ENCODE results near the gene ZSWIM6. TPM values are rescaled to one million over a fixed set of nuclear protein-coding genes. Genes with fewer than 3 reads are reported as not detected.

The ZSWIM6 gene
- total RNA-seq, 1 donor from 2014 or later, result 5.3 TPM

DNA sequence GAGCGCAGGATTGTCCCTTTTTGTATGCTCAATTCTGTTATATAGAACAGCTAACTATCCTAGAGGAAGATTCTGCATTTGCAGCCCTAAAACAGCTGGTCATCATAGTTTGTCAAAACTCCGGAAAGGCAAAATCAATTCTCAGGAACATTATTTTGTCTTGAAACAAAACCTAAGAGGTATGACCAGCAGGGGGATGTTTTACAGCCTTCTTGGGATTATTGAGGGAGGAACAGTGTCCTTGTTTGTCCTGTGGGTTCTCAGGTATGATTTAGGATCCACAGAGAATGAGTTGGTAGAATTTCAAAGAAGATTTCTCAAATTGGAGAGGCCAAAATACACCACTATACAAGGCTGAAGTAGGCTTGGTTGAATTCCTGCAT is 136.4 kb downstream of the ZSWIM6 start:
- intact Hi-C loops (cut with micrococcal nuclease), result no loop called here

DNA sequence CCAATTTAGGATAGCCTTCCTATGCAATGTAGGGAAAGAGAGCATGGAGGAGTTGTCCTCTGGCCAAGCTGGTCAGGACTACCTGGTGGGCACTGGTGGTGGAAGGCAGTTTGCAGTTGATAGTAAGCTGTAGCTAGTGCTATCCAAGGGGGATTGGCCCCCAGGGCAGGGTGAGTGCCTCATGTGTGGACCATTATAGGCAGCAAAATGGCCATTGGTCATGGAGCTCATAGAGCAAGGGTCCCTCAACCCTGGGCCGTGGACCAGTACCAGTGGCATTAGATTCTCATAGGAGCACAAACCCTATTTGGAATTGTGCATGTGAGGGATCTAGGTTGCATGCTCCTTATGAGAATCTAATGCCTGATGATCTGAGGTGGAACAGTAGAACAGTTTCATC is 139.3 kb downstream of the ZSWIM6 start:
- intact Hi-C loops (cut with micrococcal nuclease), result no loop called here

DNA sequence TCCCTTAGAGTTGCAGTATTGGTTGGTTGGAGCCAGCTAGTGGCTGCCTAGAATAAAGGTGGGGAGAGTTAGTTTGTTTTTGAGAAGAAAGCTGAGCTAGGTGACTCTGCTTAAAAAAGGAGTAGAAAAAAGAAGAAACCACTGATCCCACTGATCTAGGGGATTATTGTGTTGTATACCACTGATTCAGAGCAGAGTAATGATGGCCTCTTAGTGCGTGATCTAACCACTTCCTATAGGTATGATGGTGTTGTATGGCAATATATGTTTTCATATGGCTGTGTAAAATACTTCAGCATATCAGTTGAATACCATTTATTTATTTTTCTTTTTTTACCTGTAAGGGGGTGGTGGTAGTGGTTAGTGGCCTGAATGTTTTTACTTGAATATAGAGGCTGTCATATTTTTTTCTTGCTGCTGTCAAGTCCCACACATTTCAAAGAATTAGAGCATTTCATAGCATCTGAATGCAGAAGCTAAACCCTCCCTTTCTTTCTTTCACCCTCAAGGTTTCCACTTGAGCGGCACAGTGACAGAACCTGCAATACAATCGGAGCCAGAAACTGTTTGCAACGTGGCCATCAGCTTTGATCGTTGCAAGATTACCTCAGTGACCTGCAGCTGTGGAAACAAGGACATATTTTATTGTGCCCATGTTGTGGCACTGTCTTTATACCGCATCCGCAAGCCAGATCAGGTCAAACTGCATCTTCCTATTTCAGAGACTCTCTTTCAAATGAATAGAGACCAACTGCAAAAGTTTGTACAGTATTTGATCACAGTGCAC is 140.3 kb downstream of the ZSWIM6 start:
- intact Hi-C loops (cut with micrococcal nuclease), result no loop called here

DNA sequence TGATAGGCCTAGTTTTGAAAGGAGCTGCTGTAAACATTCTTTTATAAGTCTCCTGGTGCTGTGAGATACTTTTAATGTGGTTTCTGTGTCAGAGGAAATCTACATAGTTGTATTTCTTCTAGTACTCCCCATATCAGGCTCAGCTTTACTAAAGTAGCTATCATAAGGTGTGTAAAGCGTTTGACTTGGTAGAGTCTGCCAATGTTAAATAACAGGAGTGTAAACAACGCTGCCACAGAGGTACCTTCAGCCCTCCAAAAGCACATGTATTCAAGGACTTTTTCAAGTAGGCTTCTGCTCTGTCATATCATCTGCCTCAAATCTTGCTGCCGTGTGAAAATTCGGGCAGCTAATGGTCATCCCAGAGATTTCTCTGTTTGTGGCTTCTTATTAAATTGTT is 142.7 kb downstream of the ZSWIM6 start:
- intact Hi-C loops (cut with micrococcal nuclease), result no loop called here

DNA sequence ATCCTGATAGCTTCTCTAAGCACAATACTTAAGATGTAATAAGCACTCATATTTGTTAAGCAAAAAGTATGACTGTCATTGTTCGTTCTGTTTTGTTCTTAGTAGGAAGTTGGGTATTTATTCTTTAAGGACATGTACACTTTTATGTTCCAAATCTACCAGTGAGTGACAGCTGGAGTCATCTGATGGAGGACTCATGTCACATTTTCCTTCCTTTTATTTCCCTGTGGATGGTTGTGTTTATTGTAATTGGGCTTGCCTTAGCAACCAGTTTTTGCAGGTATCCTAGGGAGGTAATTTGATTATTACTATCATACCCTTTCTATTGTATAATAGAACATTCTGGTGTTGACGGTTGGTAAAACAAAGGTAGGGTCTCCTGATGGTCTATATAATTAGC is 145.7 kb downstream of the ZSWIM6 start:
- intact Hi-C loops (cut with micrococcal nuclease), result no loop called here

DNA sequence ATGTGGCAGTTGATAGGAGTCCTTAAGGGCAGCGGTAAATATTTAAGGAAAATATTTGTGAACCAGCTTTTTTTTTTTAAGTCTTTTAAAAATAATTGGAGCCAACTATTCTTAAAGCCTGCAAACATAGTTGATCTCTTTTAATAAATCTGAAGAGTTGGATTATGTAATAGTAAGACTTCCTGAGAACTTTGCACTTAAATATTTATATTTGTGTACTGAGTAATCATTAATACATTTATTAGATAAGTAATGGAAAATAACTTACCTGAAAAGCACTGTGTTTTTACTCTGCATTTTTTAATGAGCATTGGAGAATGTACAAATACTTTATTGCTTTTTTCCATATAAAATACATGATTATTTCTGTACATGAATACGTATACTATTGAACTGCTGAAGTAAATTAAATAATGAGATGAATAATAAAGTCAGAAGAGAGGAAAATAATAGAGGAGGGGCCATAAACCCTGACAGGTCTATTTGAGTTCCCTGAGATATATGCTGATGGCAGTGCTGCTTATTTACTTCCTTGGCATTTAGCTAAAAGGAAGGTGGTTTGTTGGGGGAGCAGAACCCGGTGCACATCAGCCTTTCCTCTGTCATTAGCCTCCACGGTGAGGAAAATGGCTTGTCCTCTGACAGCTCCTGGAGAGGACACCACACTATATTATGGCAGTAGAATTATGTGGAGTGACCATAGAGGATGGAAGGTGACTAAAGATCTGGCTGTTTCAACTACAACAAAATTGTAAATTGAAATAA is 148.0 kb downstream of the ZSWIM6 start:
- intact Hi-C loops (cut with micrococcal nuclease), result no loop called here

DNA sequence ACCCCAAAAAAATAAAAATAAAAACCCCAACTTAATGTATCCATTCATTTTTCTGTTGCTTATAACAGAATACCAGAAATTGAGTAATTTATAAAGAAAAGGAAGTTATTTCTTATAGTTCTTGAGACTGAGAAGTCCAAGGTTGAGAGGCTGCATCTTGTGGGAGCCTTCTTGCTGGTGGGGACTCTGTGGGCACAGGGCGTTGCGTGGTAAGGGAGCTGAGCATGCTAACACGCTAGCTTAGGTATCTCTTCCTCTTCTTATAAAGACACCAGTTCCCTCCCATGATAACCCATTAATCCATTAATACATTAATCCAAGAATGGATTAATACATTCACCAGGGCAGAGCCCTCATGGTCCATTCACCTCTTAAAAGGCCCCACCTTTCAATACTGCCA is 150.9 kb downstream of the ZSWIM6 start:
- intact Hi-C loops (cut with micrococcal nuclease), result no loop called here

DNA sequence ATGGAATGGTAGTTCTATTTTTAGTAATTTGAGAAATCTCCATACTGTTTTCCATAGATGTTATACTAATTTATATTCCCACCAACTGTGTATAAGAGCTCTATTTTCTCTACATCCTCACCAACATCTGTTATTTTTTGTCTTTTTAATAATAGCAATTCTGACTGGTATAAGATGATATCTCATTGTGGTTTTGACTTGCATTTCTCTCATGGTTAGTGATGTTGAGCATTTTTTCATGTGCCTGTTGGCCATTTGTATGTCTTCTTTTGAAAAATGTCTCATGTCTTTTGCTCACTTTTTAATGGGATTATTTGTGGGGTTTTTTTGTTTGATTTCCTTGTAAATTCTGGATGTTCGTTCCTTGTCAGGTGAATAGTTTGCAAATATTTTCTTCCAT is 154.4 kb downstream of the ZSWIM6 start:
- intact Hi-C loops (cut with micrococcal nuclease), result no loop called here

DNA sequence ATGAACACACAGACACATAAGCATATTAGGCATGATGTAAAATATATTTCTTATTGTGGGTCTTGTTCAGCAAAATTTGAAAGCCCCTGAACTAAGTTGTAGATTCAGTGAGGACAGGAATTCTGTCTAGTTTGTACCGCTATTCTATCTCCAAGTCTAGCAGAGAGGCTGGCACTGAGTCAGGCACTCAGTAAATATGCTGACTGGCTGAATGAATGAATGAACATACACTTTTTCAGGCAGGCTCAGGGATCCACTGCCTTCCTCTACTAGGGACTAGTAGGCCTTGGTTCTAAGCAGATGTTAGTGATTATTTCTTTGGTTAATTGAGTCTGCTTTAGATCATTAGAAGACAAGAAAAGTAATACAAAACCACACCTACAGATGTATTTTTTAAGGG is 157.5 kb downstream of the ZSWIM6 start:
- intact Hi-C loops (cut with micrococcal nuclease), result no loop called here

DNA sequence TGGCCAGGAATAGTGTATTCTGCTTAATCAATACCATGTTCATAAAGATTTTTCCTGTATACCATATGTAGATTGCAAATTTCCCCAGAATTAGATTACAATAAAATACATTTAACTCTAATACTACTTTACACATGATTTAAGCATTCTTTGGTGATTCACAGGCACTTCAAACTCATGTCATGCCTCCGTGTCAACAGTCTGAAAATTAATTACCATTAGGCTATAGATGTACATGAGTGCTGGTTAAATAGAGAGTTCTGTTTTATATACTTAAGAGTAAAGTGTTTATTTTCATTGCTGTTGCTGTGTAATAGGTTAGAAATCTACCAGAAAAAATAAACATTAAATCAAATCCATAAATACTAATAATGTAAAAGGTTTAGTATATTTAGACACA is 159.8 kb downstream of the ZSWIM6 start:
- intact Hi-C loops (cut with micrococcal nuclease), result no loop called here

DNA sequence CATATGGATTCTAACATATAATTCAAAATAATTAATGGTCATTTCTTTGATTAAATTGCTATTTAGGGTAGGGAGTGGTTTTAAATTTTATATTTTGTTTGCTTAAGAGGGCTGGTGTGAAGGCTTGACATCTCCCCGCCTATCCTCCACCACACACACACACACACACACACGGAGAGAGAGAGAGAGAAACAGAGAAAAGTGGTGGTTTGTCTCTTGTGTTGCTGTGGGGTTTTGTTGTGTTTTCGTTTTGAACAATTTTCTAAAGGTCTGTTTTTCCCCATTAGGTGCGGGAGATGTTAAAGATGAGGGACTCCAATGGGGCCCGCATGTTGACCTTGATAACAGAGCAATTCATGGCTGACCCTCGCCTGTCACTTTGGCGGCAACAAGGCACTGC is 161.9 kb downstream of the ZSWIM6 start:
- intact Hi-C loops (cut with micrococcal nuclease), result no loop called here

DNA sequence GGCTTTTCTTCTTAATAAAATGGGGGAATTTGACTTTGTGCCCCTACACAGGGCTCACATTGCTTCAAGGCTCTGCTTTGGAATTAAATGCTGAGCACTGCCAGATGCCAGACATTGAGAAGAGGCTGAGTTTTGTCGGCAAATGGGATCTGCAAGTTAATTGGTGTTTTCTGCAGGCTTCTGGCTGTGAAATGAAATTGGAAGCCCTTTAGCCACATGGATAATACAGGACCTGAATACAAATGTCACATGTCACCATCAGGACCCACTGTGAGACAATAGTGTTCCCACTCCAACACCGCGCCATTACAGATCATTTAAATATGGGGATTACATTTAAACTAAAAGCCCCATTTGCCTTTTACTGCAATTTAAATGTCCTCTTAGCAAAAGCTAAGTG is 164.4 kb downstream of the ZSWIM6 start:
- intact Hi-C loops (cut with micrococcal nuclease), result no loop called here

DNA sequence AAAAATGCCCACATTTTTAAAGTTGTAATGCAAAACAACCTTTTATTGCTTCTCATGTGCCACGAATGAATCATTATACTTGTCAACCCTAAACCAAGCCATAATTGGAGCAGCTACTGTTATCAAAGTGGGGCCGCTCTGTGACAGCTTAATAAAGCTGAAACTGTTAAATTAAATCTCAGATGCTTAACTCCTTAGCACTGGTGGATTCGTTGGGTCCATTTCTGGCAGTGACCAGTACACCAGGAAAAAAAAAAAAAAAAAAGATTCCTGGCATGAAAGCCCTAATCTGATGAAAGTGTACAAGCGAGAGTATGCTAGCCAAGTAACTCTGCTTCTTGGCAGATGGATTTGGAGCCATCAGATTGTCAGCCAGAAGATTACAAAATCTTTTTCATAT is 164.8 kb downstream of the ZSWIM6 start:
- intact Hi-C loops (cut with micrococcal nuclease), result no loop called here

DNA sequence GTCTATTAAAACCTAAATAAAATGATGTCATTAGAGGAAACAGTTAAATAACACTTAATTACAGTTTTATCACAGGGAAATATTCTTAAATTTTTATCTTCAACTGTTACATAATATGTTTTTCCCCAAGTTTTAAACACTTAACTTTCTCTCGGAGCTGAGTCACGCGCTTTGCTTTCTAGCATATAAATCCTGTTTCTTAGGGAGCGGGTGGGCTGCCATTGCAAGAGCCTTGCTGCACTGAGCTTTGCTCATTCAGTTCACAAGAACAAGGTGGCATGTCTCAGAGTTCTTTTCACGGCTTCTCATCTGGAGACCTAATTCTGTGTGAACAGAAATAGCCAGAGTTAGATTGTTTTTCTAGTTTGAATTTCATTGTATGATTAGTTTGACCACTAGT is 166.1 kb downstream of the ZSWIM6 start:
- intact Hi-C loops (cut with micrococcal nuclease), result no loop called here

DNA sequence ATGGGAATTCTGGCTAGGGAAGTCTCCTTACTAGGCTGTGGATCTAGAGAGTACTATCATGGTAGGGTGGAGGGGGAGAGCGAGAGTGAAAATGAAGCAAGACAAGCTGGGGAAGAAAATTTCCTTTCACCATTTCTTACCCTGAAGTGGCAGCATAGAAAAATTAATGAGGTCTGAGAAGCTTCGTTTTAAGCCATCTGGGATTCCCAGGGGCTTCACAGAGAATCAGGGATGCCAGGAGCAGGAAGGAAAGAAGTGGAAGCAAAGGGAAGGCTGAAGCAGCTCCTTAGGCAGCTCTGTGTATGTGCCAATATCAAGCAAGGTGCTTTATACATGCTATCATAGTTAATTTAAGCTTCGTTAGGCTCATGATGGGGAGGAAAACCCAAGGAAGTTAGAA is 169.9 kb downstream of the ZSWIM6 start:
- intact Hi-C loops (cut with micrococcal nuclease), result no loop called here

DNA sequence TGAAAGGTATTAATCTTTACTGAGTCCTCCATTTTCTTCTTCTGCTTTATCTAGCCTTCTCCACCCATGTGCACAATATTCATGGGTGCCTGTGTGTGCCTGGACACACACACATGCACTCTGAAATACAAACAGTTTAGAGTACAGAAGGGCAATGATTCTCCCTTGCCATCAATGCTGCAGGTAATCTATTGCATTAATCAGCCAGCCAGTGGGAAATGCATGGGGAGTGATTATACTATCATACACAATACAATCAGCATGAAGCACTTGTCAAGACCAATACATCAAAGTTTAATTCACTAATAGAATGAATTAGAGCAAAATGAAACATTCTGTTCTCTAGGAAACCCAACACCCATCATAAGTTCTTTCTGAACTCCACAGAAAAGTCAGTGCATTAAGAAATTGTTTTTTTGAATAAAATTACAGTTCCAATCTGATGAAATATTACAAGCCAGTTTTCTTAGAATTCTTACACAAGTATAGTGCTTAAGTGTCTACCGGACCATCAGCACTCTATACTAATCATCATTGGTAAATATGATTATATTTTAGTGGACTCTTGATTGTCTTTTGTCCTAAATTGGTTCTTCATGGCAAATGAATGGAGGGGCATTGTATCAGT is 172.2 kb downstream of the ZSWIM6 start:
- intact Hi-C loops (cut with micrococcal nuclease), result no loop called here

DNA sequence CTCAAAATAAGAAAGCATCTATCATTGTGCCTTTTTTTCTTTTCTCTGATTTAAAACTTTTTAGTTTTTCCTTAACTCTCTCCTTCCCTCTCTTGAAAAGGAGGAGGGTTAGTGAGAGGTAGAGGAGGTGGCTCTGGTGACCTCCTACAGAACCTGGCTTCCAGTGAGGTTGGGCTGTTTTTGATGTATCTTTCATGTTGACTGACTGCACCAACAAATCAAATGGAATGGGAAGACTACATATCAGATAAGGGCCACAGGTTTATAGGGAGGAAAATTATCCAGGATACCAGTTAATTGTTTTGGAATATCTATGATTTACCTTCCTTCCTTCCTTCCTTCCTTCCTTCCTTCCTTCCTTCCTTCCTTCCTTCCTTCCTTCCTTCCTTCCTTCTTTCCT is 173.2 kb downstream of the ZSWIM6 start:
- intact Hi-C loops (cut with micrococcal nuclease), result no loop called here

DNA sequence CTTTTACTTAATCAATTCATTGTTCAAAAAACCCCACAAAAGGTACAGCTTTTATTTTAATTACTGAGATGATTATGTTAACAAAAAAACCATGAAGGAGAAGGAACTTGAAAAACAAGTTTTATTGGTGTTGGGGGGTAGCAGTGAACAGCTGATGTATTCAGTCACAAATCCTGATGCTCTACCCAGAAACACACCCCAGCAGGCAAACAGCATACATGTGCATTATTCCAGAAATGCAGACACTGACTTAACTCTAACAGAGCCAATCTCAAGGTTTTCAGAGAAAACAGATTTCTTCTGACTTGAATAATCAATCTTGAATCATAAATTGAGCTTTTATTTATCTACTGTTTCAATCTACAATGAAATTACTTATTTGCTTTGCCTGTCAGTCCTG is 175.2 kb downstream of the ZSWIM6 start:
- intact Hi-C loops (cut with micrococcal nuclease), result no loop called here

DNA sequence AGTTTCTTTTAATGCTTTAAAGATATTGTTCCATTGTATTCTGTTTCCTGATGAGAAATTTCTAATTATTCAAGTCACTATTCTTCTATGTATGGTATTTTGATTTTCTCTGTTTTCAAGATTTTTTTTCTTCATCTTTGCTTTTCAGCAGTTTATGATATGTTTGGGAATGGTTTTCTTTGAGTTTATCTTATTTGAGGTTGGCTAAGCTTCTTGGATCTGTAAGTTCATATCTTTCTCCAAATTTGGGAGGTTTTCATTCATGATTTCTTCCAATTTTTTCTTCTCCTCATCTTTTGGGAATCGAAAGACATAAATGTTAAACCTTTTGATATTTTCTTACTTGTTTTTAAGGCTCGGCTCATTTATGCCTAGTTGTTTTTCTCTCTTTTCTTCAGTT is 184.9 kb downstream of the ZSWIM6 start:
- intact Hi-C loops (cut with micrococcal nuclease), result no loop called here

DNA sequence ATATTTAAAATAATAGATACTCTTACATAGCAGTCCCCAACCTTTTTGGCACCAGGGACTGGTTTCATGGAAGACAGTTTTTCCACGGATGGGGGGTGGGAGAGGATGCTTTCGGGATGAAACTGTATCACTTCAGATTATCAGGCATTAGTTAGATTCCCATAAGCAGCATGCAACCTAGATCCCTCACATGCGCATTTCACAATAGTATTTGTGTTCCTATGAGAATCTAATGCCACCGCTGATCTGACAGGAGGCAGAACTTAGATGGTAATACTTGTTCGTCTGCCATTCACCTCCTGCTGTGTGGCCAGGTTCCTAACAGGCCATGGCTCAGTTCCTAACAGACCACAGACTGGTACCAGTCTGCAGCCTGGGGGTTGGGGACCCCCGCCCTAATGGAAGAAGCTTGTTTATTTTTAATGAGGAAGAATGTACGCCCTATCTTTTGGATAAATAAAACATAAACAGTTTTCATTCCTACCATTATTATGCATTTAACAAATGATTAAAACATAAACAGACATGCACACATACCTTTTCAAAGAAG is 187.7 kb downstream of the ZSWIM6 start:
- intact Hi-C loops (cut with micrococcal nuclease), result no loop called here

DNA sequence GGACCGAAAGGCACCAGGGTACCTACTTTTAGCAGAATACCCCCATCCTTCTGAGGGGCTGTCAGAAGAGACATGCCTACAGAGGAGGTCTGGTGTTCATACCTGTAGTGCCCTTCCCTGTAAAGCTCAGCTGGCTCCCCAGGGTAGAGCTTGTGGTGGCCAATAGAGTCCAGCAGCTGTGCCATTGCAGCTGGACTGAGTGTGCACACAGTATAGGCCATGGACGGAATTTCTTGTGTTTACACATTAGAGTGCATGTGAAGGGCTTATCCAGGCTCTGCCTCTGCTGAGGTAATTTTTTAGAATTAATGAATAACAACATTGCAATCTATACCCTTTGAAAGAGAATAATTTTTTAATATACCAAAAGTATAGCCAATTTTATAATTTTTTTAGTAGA is 191.0 kb downstream of the ZSWIM6 start:
- intact Hi-C loops (cut with micrococcal nuclease), result no loop called here

DNA sequence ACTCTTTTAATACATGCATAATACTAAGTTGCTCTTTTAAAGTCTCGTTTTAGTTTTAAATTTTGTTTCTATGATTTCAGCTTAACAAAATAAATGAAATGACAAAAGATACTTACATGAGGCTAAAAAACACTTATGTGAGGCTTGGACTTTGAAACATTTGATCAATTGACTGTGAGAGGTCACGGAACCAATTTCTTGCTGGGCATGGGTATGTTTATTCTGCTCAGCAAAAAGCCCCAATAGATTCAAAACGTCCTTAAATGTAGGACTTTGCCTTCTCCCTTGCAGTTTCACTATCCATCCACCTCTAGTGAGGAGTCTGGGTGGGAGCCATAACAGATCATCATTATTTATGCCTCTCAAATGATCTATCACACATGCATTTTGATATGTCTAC is 191.9 kb downstream of the ZSWIM6 start:
- intact Hi-C loops (cut with micrococcal nuclease), result no loop called here
